DND-41 (cell line): ENCODE data around the gene MED25.

Experiments used
- CTCF ChIP-seq: IDR thresholded peaks from 2 replicates; pipeline ENCODE4 v1.5.1; 2012; ENCODE audit warnings: borderline replicate concordance, low read length, moderate library complexity, mild to moderate bottlenecking; ENCODE audit not compliant: poor library complexity, severe bottlenecking; ENCODE audit errors: extremely low read depth
- EZH2 ChIP-seq: IDR thresholded peaks from 3 replicates; pipeline ENCODE4 v1.6.1; 2012; ENCODE audit warnings: borderline replicate concordance, low read depth, mild to moderate bottlenecking, moderate library complexity, low read length, inconsistent platforms; ENCODE audit not compliant: severe bottlenecking

GRCh38 chr19:49782515-49782914 is 35.6 kb upstream of the MED25 start:
- no peak for TF ChIP-seq CTCF
- TF ChIP-seq EZH2, result no peak
